Renal cortex interstitium (tissue), 11 donors: Measurements from ENCODE around the gene STK32B. TPM values are rescaled to one million over a fixed set of nuclear protein-coding genes. Genes with fewer than 3 reads are reported as not detected.

Experiments
- DNase-seq, 11 donors: peaks; one replicate each; pipeline ENCODE4 v3.0.0-alpha.2; 2013; ENCODE audit warnings: low read depth in 9 of 11, low spot score in 4 of 11; ENCODE audit errors: extremely low read depth in 1 of 11
- polyA plus RNA-seq, 3 donors: library from polyadenylated mRNA; unstranded; fragments of 120-200 nt; gene quantifications; one replicate each; pipeline ENCODE4 v1.2.1, GENCODE V29; 2013; ENCODE audit not compliant: insufficient read length in 3 of 3

STK32B gene
- polyA plus RNA-seq, 3 donors, result 7.6 to 10.2 (median 9.2) TPM

DNA sequence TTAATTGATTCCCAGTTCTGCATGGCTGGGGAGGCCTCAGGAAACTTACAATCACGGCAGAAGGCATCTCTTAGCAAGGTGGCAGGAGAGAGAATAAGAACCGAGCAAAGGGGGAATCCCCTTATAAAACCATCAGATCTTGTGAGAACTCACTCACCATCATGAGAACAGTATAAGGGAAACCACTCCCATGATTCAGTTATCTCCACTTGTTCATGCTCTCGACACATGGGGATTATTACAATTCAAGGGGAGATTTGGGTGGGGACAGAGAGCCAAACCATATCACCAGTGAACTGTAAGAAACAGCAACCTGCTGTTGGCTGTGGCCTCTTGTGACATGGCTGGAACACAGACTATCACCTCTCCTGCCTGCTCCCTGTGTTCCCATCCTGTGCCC, 24.9 kb upstream of the STK32B start:
- no peak for DNase-seq

- DNase-seq, result no peak
These were observed 23.9 kb upstream of the STK32B start for GRCh38 chr4:5027346-5027745.

DNA sequence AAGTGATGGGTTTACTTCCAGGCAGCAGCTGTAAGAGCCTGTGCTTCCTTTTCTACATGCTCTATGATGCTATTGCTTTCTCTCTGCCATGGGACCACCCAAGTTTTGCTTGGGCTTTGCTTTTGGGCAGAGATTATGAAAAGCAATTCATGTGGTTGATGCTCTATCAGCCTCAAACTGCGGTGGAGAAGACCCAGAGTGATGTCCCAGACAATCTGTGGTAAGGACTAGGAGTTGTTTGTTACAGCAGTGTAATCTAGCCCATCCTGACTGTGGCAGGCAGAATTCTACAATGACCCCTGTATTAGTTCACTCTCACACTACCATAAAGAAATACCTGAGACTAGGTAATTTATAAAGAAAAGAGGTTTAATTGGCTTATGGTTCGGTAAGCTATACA, 22.8 kb upstream of the STK32B start:
- DNase-seq, result no peak

DNA sequence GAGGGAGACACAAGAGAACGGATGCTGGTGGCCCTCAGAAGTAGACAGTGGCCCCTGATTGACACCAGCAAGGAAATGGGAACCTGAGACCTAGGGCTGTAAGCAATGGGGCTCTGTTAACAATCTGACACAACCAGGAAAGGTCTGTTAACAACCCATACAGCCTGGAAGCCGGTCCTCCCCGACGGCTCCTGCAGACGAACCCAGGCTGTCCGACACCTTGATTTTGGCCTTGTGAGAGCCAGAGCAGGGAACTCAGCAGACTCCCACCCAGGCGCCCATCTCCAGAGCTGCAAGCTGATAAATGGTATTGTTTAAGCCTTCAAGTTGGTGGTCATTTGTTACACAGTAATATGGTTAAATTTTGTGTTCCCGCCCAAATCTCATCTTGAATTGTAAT, 21.8 kb upstream of the STK32B start:
- DNase-seq, result no peak

DNA sequence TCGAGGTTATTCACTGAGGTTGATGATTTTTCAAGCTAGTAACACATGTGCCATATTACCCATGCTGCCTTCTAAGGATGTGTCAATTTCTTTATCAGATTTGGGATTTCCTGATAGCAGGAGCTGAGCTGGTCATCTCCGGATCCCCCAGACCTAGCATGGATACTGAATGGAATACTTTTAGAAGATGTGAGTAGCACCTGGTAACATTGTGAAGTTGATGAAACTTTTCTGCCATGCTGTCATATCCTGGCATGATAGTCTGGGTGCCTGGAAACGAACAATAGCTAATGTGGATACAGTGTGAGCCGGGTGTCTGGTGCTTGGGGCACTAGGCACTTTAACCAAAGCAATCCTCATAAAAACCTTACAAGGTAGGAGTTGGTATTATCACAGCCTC, 21.1 kb upstream of the STK32B start:
- no peak for DNase-seq

DNA sequence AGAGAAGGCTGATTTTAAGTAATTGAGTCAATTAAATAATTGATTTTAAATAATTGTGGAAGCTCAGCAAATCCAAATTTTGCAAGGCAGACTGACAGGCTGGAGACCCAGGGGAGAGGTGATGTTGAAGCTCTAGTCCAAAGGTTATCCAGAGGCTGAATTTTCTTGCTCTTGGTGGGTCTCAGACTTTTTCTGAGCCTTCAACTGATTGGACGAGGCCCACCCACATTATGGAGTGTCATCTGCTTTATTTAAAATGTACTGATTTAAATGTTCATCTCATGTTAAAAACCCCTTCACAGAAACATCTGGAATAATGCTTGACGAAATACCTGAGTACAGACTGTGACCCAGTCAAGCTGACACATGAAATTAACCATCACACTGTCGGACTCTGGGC, 20.4 kb upstream of the STK32B start:
- no peak for DNase-seq

GRCh38 chr4:5032813-5033212, 18.5 kb upstream of the STK32B start:
- DNase-seq, result no peak

- no peak for DNase-seq
These were observed 17.9 kb upstream of the STK32B start for GRCh38 chr4:5033281-5033841.

DNA sequence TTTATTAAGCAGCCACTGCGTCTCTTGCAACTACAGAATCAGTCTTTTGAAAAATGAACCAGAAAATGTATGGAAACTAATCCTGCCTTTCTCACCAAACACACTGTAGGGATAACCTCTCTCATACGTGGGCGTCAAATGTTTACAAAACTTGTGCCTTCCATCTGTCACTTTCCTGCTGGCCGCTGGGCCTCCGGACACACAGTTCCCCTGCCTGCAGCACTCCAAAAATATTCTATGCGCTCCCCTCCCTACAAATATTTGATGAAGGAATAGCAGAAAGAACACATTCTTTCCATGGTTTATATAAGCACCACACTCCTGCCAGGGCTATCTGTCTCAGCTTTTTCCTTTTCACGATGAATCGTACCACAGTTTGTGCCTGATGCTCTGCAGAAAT, 17.1 kb upstream of the STK32B start:
- DNase-seq, result no peak

DNA sequence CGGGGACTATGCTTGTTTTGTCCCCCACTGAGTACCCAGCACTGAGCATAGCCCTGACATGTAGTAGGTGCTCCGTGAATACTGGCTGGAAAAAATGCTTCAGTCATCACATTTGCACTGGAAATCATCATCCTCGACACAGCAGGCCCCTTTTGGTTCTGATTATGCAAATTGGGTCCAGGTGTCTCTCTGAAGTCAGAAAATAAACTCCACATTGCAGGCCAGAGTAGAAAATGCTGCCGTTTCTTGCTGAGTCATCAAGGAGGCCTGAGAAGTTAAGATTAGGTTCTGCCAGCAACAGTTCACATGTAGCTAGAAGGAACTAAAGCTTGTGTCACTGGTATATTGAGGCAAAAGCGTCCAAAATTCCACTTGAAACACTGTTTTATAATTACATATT, 15.0 kb upstream of the STK32B start:
- DNase-seq, result no peak

DNA sequence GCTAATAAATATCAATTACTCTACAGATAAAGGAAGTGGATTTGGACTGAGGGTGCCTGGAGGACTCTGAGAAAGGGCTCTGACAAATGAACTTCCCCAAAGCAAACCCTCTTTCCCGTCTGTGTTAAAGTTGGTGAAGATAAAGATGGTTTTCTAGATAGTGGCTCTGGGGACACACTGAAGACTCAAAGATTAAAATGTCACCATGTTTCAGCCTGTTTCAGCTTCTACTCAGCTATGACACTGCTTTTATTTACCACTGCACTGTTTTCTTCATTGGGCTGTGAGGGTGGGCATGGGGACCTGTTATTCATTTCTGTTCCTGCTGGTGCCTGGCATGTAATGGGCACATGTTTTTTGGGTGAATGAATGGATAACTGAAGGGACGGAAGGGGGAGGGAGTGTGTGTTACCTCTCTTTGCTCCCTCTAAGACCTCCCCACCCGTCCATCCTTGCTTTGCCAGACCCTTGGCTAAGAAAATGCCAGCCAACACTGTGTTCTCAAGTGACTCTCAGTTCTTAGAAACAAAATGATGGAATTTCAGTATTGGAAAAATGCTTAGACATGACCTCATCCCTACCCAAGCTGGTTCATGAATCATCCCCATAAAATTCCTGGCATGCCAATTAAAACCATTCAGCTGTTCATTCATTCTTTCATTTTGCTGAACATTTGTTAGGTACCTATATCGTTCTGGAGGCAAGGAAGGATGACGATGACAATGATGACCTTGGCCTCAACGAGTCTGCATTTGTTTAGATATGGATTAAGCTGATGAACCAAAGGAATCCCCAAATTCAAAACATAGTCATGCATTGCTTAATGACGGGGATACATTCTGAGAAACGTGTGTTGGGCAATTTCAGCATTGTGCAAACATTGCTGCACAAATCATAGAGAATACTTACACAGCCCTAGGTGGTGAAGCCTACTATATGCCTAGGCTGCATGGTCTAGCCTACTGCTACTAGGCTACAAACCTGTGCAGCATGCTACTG, 13.4 kb upstream of the STK32B start:
- no peak for DNase-seq

- DNase-seq, result no peak
These were observed 11.5 kb upstream of the STK32B start for GRCh38 chr4:5039800-5040199.

GRCh38 chr4:5040856-5041620, 10.2 kb upstream of the STK32B start:
- no peak for DNase-seq

GRCh38 chr4:5041699-5042098, 9.6 kb upstream of the STK32B start:
- no peak for DNase-seq

- DNase-seq, result no peak
These were observed 7.7 kb upstream of the STK32B start for GRCh38 chr4:5043579-5043978.

DNA sequence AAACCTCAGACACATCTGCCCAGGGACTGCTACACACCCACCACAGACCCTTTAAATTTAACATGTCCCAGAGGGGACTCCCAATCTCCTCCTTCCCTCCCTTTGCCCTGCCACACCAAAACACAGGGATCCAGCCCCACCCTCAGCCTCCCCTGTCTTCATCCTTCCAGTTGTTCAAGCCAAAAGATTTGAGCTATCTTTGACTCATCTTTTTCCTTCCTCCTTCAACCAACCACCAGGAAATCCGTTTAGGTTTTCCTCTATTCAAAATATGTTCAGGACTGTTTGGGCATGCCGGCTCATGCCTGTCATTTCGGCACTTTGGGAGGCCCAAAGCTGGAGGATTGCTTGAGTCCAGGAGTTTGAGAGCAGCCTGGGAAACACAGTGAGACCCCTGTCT, 6.9 kb upstream of the STK32B start:
- no peak for DNase-seq

DNA sequence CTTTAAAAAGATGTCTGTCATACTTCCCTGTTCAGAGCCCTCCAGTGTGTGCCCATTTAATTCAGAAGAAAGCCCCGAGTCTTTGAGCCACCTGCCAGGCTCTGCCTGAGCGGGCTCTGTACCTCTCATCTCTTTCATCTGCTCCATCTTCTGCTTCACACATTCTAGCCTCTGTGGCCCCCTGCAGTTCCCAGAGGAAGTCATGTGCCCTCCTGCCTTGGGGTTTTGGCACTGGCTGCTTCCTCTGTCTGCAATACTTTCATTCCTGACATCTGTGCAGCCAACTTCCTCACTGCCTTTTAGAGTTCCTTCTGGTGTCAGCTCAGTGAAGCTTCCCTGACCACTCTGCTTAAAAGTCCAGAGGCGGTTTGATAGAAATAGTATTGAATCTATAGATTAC, 6.2 kb upstream of the STK32B start:
- no peak for DNase-seq

DNA sequence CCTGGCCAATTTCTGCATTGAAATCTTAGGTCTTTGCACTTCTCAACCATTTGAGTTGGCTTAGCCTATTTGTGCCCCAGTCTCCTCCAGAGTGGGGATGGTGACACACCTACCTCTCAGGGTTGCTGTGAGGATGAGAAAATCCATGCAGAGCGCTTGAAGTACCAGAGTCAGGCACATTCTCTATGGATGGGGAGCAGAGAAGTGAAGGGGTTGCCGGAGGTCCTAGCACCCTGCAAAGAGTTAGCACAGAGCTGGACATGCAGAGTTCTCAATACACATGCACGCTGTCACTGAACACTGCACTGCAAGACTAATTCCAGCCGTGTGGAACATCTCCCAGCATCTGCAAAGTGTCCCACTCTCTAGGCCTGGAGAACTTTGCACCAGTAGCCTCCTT, 2.6 kb upstream of the STK32B start:
- DNase-seq, result no peak

DNA sequence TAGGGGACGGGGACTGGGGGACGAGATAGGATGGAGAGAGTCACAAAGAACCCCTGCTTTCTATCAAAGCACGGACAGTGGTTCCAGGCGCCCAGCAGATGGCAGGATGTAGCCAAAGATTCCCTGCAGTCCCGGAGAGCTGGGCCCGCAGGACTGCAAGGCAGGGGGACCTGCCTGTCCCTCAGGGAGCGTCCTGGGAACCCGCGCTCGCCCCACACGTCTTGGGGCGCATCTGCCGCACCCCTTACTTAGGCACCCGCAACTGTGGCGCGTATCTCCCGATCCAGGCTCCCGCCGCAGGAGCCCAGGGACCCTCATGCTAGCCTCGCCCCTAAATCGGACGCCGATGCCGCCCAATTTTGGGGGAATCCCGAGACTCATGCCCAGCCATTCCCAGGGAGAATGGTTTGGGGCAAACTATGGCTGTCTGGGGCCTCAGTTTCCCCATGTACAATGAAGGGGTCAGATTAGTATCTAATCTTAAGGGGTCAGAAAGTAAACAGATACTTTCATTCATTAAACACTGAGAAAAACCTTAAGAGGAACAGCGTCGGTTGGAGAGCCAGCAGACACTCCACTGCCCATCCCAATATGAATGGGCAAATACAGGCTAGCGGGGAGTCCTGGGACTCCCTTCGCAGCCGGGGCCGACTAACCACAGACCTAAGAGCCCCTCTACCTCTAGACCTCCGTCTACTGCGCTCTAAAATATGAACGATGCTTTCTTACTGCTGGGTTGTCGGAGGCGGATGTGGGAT, 581 bp upstream of the STK32B start:
- peak in 9 of 11 donors; percentile 35 to 71 (median 53) for DNase-seq
